Lower lobe of right lung (tissue), 2 donors: ENCODE results near the gene DOCK6. TPM values are rescaled to one million over a fixed set of nuclear protein-coding genes. Genes with fewer than 3 reads are reported as not detected.
A peak's percentile ranks its signal among the peaks of the same experiment; 100 is the strongest.

Experiments used
- ATAC-seq, 2 donors: fragments of 200-7000 bp; cut with Tn5 transposase; one replicate each; pipeline ENCODE4 v1.9.1; 2020 to 2022; ENCODE audit warnings: mild to moderate bottlenecking in 2 of 2, moderate library complexity in 2 of 2
- DNase-seq: peaks from one replicate; pipeline ENCODE4 v3.0.0-alpha.2; 2020
- H3K27ac ChIP-seq: fragments of 200-600 bp; one replicate; pipeline ENCODE4 v1.8.0; 2022
- H3K27me3 ChIP-seq: fragments of 200-600 bp; one replicate; pipeline ENCODE4 v1.8.0; 2022; ENCODE audit warnings: low read depth
- H3K36me3 ChIP-seq: fragments of 200-600 bp; one replicate; pipeline ENCODE4 v1.8.0; 2022; ENCODE audit warnings: mild to moderate bottlenecking
- H3K4me1 ChIP-seq: fragments of 200-600 bp; one replicate; pipeline ENCODE4 v1.8.0; 2022
- H3K4me3 ChIP-seq: fragments of 200-600 bp; one replicate; pipeline ENCODE4 v1.8.0; 2022; ENCODE audit warnings: mild to moderate bottlenecking
- H3K9me3 ChIP-seq: fragments of 200-600 bp; one replicate; pipeline ENCODE4 v1.8.0; 2022
- intact Hi-C: fragments of 100-400 bp; cut with DNase I; formaldehyde crosslinking; loops from one replicate; pipeline ENCODE4 v1.11.0; 2022
- total RNA-seq: library from RNA; stranded (reverse); fragmentation: NEBNext Ultra II Directional; extraction: Animal tissue kit (Norgen Biotek cat#: 25700); gene quantifications from one replicate; pipeline ENCODE4 v1.2.1, GENCODE V29; 2021
- TF ChIP-seq, protein P1 (sequence below): fragments of 200-600 bp; IDR thresholded peaks from one replicate; pipeline ENCODE4 v1.8.0; 2022; ENCODE audit warnings: antibody characterized with exemption, mild to moderate bottlenecking
- donor health status: DM: no; HTN: yes; CAD: no; lungs with severe emphysema.

The DOCK6 gene
- total RNA-seq, 1 donor from 2014 or later, result 106 TPM

DNA sequence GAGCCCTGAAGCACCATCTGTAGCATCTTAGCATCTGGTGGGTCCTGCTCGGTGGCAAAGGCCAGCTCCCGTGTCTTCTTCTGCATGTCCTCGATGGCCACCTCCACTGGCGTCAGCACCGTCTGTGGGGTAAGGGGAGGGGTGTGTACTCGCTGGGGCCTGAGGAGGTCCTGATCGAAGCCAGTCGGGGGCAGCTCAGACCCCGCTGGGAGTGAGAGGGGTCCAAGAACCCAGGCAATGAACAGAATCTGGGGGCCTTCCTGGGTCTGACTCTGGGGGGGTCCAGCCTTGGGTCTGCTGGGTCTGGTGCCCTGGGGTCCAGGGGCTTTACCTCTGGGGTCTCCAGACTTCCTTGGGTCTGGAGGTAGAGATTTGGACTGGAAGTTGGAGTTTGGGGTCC is 61.4 kb downstream of the DOCK6 start:
- Histone ChIP-seq H3K27ac (no peak overlapping the region), H3K9me3 (no peaks in the 10 kb centered on the region), H3K27me3 (no peaks in the 10 kb centered on the region), H3K4me3 (no peak overlapping the region), H3K36me3 (peaks cover 31% of the 10 kb centered on the region), H3K4me1 (peaks cover 43% of the 10 kb centered on the region)
- no peak for ATAC-seq
- intact Hi-C loops, result loop anchor here (5.0 kb wide), 1 partner anchor 64 kb away; no protein-coding TSS in a partner anchor
- TF ChIP-seq, protein P1, sequence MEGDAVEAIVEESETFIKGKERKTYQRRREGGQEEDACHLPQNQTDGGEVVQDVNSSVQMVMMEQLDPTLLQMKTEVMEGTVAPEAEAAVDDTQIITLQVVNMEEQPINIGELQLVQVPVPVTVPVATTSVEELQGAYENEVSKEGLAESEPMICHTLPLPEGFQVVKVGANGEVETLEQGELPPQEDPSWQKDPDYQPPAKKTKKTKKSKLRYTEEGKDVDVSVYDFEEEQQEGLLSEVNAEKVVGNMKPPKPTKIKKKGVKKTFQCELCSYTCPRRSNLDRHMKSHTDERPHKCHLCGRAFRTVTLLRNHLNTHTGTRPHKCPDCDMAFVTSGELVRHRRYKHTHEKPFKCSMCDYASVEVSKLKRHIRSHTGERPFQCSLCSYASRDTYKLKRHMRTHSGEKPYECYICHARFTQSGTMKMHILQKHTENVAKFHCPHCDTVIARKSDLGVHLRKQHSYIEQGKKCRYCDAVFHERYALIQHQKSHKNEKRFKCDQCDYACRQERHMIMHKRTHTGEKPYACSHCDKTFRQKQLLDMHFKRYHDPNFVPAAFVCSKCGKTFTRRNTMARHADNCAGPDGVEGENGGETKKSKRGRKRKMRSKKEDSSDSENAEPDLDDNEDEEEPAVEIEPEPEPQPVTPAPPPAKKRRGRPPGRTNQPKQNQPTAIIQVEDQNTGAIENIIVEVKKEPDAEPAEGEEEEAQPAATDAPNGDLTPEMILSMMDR, result no peak
- no peak for DNase-seq

- Histone ChIP-seq H3K4me1 (peaks cover 52% of the 10 kb centered on the region), H3K4me3 (no peak overlapping the region), H3K36me3 (peaks cover 33% of the 10 kb centered on the region), H3K9me3 (no peaks in the 10 kb centered on the region), H3K27ac (no peak overlapping the region), H3K27me3 (no peaks in the 10 kb centered on the region)
- TF ChIP-seq, protein P1, result no peak
- ATAC-seq (no peak), DNase-seq (no peak)
- intact Hi-C loops, result loop anchor here (5.0 kb wide), 1 partner anchor 63 kb away; no protein-coding TSS in a partner anchor
Observed at GRCh38 chr19:11200015-11200574, 62.2 kb downstream of the DOCK6 start.

DNA sequence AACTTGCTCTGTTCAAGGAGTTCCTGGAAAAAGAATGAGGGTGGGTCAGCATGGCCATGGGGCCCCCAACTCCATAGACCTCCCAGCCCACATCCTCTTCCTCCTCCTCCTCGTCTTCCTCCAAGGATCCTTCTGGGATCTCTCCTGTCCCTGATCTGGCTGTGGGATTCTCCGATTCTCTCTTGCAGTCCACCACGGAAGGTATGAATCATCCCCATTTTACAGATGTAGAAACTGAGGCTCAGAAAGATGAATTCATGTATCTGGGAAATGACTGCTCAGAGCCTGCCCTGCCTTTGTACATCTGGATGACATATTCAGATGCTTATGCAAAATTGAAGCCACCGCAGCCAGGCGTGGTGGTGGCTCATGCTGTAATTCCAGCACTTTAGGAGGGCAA is 62.8 kb downstream of the DOCK6 start:
- H3K4me1 ChIP-seq, result peaks cover 57% of the 10 kb centered on the region
- intact Hi-C loops, result no loop called here

DNA sequence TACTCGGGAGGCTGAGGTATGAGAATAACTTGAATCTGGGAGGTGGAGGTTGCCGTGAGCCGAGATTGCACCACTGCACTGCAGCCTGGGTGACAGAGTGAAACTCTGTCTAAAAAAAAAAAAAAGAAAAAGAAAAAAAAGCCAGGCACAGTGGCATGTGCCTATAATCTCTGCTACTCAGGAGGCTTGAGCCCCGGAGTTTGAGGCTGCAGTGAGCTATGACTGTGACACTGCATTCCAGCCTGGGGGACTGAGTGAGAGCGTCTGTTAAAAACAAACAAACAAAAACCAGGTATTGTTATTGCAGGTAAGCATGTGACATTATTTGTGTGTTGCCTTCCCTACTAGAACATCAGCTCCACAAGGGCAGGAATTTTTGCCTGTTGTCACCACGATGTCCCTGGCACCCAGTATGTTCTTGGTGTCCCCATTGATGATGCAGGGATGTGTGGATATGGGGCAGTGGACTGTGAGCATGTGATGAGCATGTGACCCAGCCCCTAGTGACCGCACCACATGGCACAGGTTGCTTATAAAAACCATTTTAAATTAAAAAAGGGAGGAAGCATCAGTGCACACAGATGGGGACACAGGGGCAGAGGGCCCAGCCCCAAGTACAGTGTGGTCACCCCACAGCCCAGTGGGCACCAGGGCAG is 63.4 kb downstream of the DOCK6 start:
- TF ChIP-seq, protein P1, result no peak
- H3K27ac ChIP-seq, result peak overlapping the region; percentile 76
- H3K9me3 ChIP-seq, result no peaks in the 10 kb centered on the region
- ATAC-seq, result no peak
- no peaks in the 10 kb centered on the region for H3K27me3 ChIP-seq
- no peak overlapping the region for H3K4me3 ChIP-seq
- intact Hi-C loops, result no loop called here
- no peak for DNase-seq
- H3K36me3 ChIP-seq, result peaks cover 42% of the 10 kb centered on the region
- peaks cover 56% of the 10 kb centered on the region for H3K4me1 ChIP-seq

More for the DNA sequence above, 62.8 kb downstream of the DOCK6 start:
- no peak for DNase-seq
- Histone ChIP-seq H3K36me3 (peaks cover 36% of the 10 kb centered on the region), H3K27ac (no peak overlapping the region), H3K9me3 (no peaks in the 10 kb centered on the region), H3K27me3 (no peaks in the 10 kb centered on the region), H3K4me3 (no peak overlapping the region)
- TF ChIP-seq, protein P1, result no peak
- no peak for ATAC-seq

DNA sequence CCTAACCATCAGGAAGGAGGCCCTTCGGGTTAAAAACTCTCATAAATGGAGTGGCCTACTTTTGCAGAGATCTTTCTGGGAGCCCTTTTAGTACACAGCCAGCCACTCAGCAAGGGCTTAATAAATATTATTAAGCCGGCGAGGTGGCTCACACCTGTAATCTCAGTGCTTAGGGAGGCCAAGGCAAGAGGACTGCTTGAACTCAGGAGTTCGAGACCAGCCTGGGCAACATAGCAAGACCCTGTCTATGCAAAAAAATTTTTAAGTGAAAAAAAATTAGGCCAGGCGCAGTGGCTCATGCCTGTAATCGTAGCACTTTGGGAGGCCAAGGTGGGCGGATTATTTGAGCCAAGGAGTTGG is 64.2 kb downstream of the DOCK6 start:
- intact Hi-C loops, result no loop called here

More for the DNA sequence above, 64.2 kb downstream of the DOCK6 start:
- DNase-seq (no peak), ATAC-seq (no peak)
- peak overlapping the region; percentile 68 for H3K4me3 ChIP-seq
- no peaks in the 10 kb centered on the region for H3K27me3 ChIP-seq
- peak overlapping the region; percentile 76 for H3K27ac ChIP-seq
- peaks cover 55% of the 10 kb centered on the region for H3K4me1 ChIP-seq
- TF ChIP-seq, protein P1, result no peak
- H3K9me3 ChIP-seq, result no peaks in the 10 kb centered on the region
- peaks cover 49% of the 10 kb centered on the region for H3K36me3 ChIP-seq
